Brain microvascular endothelial cell (primary cell): ENCODE data around the gene NAPSA.

Experiments
- DNase-seq: peaks from one replicate; pipeline ENCODE4 v3.0.0-alpha.2; 2020
- H3K27ac ChIP-seq: fragments of 250-450 bp; sonication (Bioruptor Pico); 2 replicates; pipeline ENCODE4 v1.5.1; 2020; ENCODE audit warnings: mild to moderate bottlenecking, moderate library complexity
- H3K27me3 ChIP-seq: fragments of 250-450 bp; sonication (Bioruptor Pico); replicated peaks from 2 replicates; pipeline ENCODE4 v1.5.1; 2020; ENCODE audit warnings: mild to moderate bottlenecking
- H3K36me3 ChIP-seq: fragments of 250-450 bp; sonication (Bioruptor Pico); replicated peaks from 2 replicates; pipeline ENCODE4 v1.5.1; 2020; ENCODE audit warnings: mild to moderate bottlenecking
- H3K4me3 ChIP-seq: 2 replicates; pipeline ENCODE4 v1.5.1; 2011; ENCODE audit warnings: low read depth, mild to moderate bottlenecking, control low read depth, low read length, moderate library complexity
- CTCF ChIP-seq: IDR thresholded peaks from 2 replicates; pipeline ENCODE4 v1.5.1; 2011; ENCODE audit warnings: low read depth, mild to moderate bottlenecking, moderate library complexity, low read length, control low read depth, inconsistent platforms; ENCODE audit errors: missing control alignments
- in situ Hi-C: cut with HindIII; loops from 2 replicates; pipeline ENCODE4 v1.10.0; 2017; ENCODE audit warnings: low sequenced_read_pairs, low pct_ligation_motif_present

Gene NAPSA

DNA sequence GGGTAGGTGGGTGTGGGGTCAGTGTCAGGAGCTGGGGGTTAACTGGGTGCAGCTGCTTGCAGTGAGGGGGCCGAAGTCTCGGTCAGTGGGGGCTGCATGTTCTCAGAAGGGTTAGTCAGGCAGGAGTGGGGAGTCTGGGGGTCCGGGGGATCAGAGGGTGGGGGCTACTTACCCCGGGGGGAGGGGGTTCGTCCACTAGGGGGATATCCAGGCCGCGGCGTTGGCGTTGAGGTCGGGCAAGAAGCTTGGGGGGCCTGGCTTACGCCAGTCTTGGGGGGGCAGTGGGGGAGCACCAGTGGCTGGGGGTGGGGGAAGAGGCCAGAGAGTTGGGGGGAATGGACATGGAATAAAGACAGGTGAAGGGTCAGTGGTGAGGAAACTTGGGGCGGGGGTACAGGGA is 45.4 kb downstream of the NAPSA start:
- peaks cover 9% of the 10 kb centered on the region for H3K27me3 ChIP-seq
- DNase-seq, result no peak
- no peak overlapping the region for H3K4me3 ChIP-seq
- TF ChIP-seq CTCF, result no peak
- in situ Hi-C loops, result no loop called here
- H3K36me3 ChIP-seq, result no peaks in the 10 kb centered on the region
- H3K27ac ChIP-seq, result no peak overlapping the region

DNA sequence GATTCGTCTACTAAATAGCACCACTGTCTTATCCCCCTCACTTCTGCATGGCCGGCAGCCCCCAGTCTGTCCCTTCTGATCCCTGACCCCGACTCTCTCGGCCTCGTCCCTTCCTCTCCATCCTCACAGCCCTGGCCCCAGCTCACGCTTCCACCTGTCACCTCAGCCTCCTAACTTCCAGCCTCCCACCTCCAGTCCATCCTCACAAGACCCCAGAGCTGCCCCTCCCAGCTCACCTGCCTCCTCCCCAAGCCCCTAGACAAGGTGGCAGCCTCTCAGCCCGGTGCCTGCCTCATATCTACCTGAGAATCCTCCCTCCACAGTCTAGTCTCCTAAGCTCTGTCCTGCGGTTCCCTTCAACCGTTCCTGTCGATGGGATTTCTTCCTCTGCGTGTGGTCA is 46.3 kb downstream of the NAPSA start:
- no peak for DNase-seq
- H3K36me3 ChIP-seq, result no peaks in the 10 kb centered on the region
- peaks cover 14% of the 10 kb centered on the region for H3K27me3 ChIP-seq
- TF ChIP-seq CTCF, result no peak
- in situ Hi-C loops, result no loop called here
- H3K27ac ChIP-seq, result no peak overlapping the region
- H3K4me3 ChIP-seq, result no peak overlapping the region

GRCh38 chr19:50318438-50318837 is 47.0 kb downstream of the NAPSA start:
- H3K27ac ChIP-seq, result no peak overlapping the region
- in situ Hi-C loops, result no loop called here
- no peak overlapping the region for H3K4me3 ChIP-seq
- no peak for TF ChIP-seq CTCF
- H3K27me3 ChIP-seq, result peaks cover 20% of the 10 kb centered on the region
- DNase-seq, result no peak
- H3K36me3 ChIP-seq, result no peaks in the 10 kb centered on the region

DNA sequence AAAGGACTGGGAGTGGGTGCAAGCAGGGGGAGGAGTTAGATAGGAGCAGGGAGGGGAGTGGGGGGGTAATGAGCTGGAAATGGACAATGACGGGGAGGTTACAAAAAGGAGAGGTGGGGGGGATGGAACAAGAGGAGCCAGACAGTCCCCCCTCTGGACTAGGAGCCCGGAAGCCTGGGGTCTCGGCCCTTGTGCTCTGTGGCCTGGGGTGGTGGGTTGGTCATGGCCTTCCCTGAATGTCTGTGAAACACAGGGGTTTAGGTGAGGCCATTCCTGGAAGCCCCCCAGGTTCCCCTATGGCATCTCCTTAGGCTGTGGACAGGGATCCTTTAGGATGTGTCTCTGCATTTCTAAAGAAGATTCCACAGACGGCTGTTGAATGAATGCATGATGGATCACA is 48.3 kb downstream of the NAPSA start:
- H3K36me3 ChIP-seq, result no peaks in the 10 kb centered on the region
- no peak overlapping the region for H3K4me3 ChIP-seq
- in situ Hi-C loops, result no loop called here
- peaks cover 26% of the 10 kb centered on the region for H3K27me3 ChIP-seq
- no peak for TF ChIP-seq CTCF
- H3K27ac ChIP-seq, result no peak overlapping the region
- DNase-seq, result no peak

GRCh38 chr19:50315773-50316448 is 49.5 kb downstream of the NAPSA start:
- in situ Hi-C loops, result no loop called here
- no peak for DNase-seq
- no peak overlapping the region for H3K27ac ChIP-seq
- H3K27me3 ChIP-seq, result peaks cover 27% of the 10 kb centered on the region
- no peak overlapping the region for H3K4me3 ChIP-seq
- no peak for TF ChIP-seq CTCF
- no peaks in the 10 kb centered on the region for H3K36me3 ChIP-seq
